Sigmoid colon (tissue), 7 donors: ENCODE data around the gene ZMIZ1. TPM values are rescaled to one million over a fixed set of nuclear protein-coding genes. Genes with fewer than 3 reads are reported as not detected.

Source experiments
- DNase-seq: peaks from one replicate; pipeline ENCODE4 v3.0.0-alpha.2; 2019
- H3K27ac ChIP-seq, 4 donors: fragments of 200-600 bp; sonication (generic); one replicate each; pipeline ENCODE4 v1.5.1; 2016 to 2019; ENCODE audit warnings: mild to moderate bottlenecking in 1 of 4
- H3K27me3 ChIP-seq, 3 donors: fragments of 200-600 bp; sonication (generic); one replicate each; pipeline ENCODE4 v1.5.1; 2019; ENCODE audit warnings: mild to moderate bottlenecking in 1 of 3
- H3K36me3 ChIP-seq, 4 donors: fragments of 200-600 bp; sonication (generic); one replicate each; pipeline ENCODE4 v1.5.1; 2016 to 2019
- H3K4me1 ChIP-seq, 4 donors: fragments of 200-600 bp; sonication (generic); one replicate each; pipeline ENCODE4 v1.5.1; 2017 to 2019
- H3K4me3 ChIP-seq, 4 donors: fragments of 200-600 bp; sonication (generic); one replicate each; pipeline ENCODE4 v1.5.1; 2017 to 2019; ENCODE audit warnings: mild to moderate bottlenecking in 2 of 4, moderate library complexity in 1 of 4
- H3K9me3 ChIP-seq, 4 donors: fragments of 200-600 bp in 3 of 4; sonication (generic) in 3 of 4; one replicate each; pipeline versions ENCODE4 v1.5.1 to v1.6.1; 2013 to 2019
- EP300 ChIP-seq, 4 donors: sonication (generic); formaldehyde crosslinking; IDR thresholded peaks; one replicate each; pipeline ENCODE4 v1.6.1; 2017; ENCODE audit warnings: antibody characterized with exemption in 4 of 4
- POLR2A ChIP-seq, 2 donors: fragments of 450-650 bp; IDR thresholded peaks; one replicate each; pipeline ENCODE4 v1.6.1; 2016; ENCODE audit warnings: antibody characterized with exemption in 2 of 2, mild to moderate bottlenecking in 2 of 2, moderate library complexity in 2 of 2
- POLR2AphosphoS5 ChIP-seq, 4 donors: sonication (generic); formaldehyde crosslinking; IDR thresholded peaks; one replicate each; pipeline ENCODE4 v1.6.1; 2017; ENCODE audit warnings: antibody characterized with exemption in 4 of 4
- WGBS, 2 donors: extraction: QIAGEN DNeasy Blood & Tissue Kit; methylation state at CpG; one replicate each; pipeline ENCODE4 v1.1.7; 2013; 5-methylcytosine and 5-hydroxymethylcytosine counted together
- intact Hi-C: fragments of 100-400 bp; cut with DNase I; formaldehyde crosslinking; loops from one replicate; pipeline ENCODE4 v1.15.1; 2023
- polyA plus RNA-seq, 3 donors: library from polyadenylated mRNA; stranded (reverse); fragments of 200-250 nt; gene quantifications; one replicate each; pipeline ENCODE4 v1.2.3, GENCODE V29; 2013
- total RNA-seq, 4 donors: library from RNA; depleted of rRNA; stranded (reverse); fragments of >200 nt; gene quantifications; one replicate each; pipeline ENCODE4 v1.1.0, GENCODE V29; 2016
- TF ChIP-seq, protein P1 (sequence below), 4 experiments: fragments of 450-650 bp in 3 of 4; fragments of 200-600 bp in 1 of 4; IDR thresholded peaks; one replicate each; pipeline ENCODE4 v1.5.1; 2016 to 2019; ENCODE audit warnings: antibody characterized with exemption in 4 of 4, mild to moderate bottlenecking in 3 of 4, moderate library complexity in 2 of 4
- donor health status: healthy with polysubstance abuse.
- donor health status: Bipolar disorder and iron deficiency.
- donor health status: healthy.

The ZMIZ1 gene
- total and polyA plus RNA-seq, 7 donors = 17.4 to 49.3 (median 31.5) TPM

DNA sequence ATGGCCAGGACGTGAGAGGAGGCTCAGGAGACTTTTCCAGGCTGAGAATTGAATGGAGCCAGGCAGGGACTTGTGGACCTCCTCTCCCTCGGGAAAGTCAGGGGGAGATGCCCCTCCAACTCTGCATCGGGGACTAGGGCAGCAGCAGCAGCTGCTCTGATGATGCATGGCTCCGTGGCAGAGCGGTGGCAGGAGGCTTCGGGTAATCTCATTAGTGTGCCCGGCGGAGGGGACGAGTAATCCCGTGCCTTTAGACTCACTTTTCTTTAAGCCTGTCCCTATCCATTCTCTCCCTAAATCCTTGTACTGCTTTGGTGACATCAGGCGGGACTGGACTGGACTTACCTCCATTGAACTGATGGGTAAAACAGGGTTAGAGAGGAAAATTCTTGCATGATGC lies 75.1 kb downstream of the ZMIZ1 start:
- WGBS, 2 donors = 92 to 93% methylated on average over 11 of the region's 11 CpGs
- TF ChIP-seq EP300 (IDR thresholded peaks at IDR 0.05) = no peak
- H3K27me3 ChIP-seq = no peaks in the 10 kb centered on the region
- H3K36me3 ChIP-seq = peaks cover 5 to 27% (median 15%) of the 10 kb centered on the region in 4 donors
- peaks cover 0 to 100% (median 90%) of the 10 kb centered on the region in 4 donors for H3K4me1 ChIP-seq
- intact Hi-C loops = no loop called here
- H3K9me3 ChIP-seq = no peaks in the 10 kb centered on the region
- H3K4me3 ChIP-seq = no peak overlapping the region
- peak overlapping the region in 3 of 4 donors; percentile 23 to 92 (median 88) for H3K27ac ChIP-seq
- DNase-seq = no peak

GRCh38 chr10:79144351-79145173 lies 75.8 kb downstream of the ZMIZ1 start:
- H3K27me3 ChIP-seq = no peaks in the 10 kb centered on the region
- intact Hi-C loops = loop anchor here (5.0 kb wide), 1 partner anchor 32 kb away; no protein-coding TSS in a partner anchor
- peaks cover 5 to 27% (median 15%) of the 10 kb centered on the region in 4 donors for H3K36me3 ChIP-seq
- H3K4me1 ChIP-seq = peaks cover 0 to 100% (median 90%) of the 10 kb centered on the region in 4 donors
- DNase-seq = no peak
- TF ChIP-seq POLR2A (IDR thresholded peaks at IDR 0.05) (no peak), EP300 (IDR thresholded peaks at IDR 0.05) (no peak), POLR2AphosphoS5 (IDR thresholded peaks at IDR 0.05) (no peak)
- TF ChIP-seq, protein P1, sequence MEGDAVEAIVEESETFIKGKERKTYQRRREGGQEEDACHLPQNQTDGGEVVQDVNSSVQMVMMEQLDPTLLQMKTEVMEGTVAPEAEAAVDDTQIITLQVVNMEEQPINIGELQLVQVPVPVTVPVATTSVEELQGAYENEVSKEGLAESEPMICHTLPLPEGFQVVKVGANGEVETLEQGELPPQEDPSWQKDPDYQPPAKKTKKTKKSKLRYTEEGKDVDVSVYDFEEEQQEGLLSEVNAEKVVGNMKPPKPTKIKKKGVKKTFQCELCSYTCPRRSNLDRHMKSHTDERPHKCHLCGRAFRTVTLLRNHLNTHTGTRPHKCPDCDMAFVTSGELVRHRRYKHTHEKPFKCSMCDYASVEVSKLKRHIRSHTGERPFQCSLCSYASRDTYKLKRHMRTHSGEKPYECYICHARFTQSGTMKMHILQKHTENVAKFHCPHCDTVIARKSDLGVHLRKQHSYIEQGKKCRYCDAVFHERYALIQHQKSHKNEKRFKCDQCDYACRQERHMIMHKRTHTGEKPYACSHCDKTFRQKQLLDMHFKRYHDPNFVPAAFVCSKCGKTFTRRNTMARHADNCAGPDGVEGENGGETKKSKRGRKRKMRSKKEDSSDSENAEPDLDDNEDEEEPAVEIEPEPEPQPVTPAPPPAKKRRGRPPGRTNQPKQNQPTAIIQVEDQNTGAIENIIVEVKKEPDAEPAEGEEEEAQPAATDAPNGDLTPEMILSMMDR (IDR thresholded peaks at IDR 0.05) = no peak
- H3K9me3 ChIP-seq = no peaks in the 10 kb centered on the region
- WGBS, 2 donors = 66 to 83% methylated on average over 12 of the region's 12 CpGs
- peak overlapping the region; percentile 85 to 92 (median 88) for H3K27ac ChIP-seq
- no peak overlapping the region for H3K4me3 ChIP-seq

DNA sequence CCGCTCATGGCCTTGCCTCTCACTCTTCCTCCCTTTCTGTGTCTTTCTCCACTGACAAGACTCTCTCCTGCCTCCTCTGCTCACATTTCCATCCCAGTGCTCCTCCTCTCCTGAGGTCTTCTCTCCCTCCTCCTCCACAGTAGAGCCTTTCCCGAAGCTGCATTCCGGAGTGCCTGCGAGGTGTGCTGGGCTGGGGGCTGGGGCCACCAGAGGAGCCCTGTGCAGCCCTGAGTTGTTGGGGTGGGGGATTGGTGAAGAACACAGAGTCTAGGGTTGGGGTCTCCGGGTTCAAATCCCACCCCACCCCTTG lies 76.4 kb downstream of the ZMIZ1 start:
- peaks cover 0 to 100% (median 90%) of the 10 kb centered on the region in 4 donors for H3K4me1 ChIP-seq
- H3K27ac ChIP-seq = peak overlapping the region; percentile 85 to 92 (median 88)
- TF ChIP-seq POLR2A (IDR thresholded peaks at IDR 0.05) = no peak
- TF ChIP-seq, protein P1 (IDR thresholded peaks at IDR 0.05) = no peak
- no peaks in the 10 kb centered on the region for H3K27me3 ChIP-seq
- no peak overlapping the region for H3K4me3 ChIP-seq
- DNase-seq = no peak
- intact Hi-C loops = loop anchor here (5.0 kb wide), 1 partner anchor 33 kb away; no protein-coding TSS in a partner anchor
- H3K36me3 ChIP-seq = peaks cover 5 to 22% (median 13%) of the 10 kb centered on the region in 4 donors
- H3K9me3 ChIP-seq = no peaks in the 10 kb centered on the region
- WGBS, 2 donors = 81 to 86% methylated on average over 5 of the region's 5 CpGs

GRCh38 chr10:79145517-79146470 lies 77.0 kb downstream of the ZMIZ1 start:
- Histone ChIP-seq H3K9me3 (no peaks in the 10 kb centered on the region), H3K4me1 (peaks cover 0 to 100% (median 92%) of the 10 kb centered on the region in 4 donors), H3K27ac (peak overlapping the region; percentile 85 to 92 (median 88)), H3K36me3 (peaks cover under 1 to 15% (median 9%) of the 10 kb centered on the region in 4 donors), H3K4me3 (no peak overlapping the region), H3K27me3 (no peaks in the 10 kb centered on the region)
- intact Hi-C loops = loop anchor here (5.0 kb wide), 1 partner anchor 33 kb away; no protein-coding TSS in a partner anchor
- DNase-seq = no peak
- 91% methylated on average over 9 of the region's 9 CpGs for WGBS, 2 donors
- TF ChIP-seq EP300 (IDR thresholded peaks at IDR 0.05) = no peak
- TF ChIP-seq, protein P1 (IDR thresholded peaks at IDR 0.05) = no peak
- no peak for TF ChIP-seq POLR2A (IDR thresholded peaks at IDR 0.05)
- TF ChIP-seq POLR2AphosphoS5 (IDR thresholded peaks at IDR 0.05) = no peak
